GM12891 (cell line): ENCODE data around the gene CPA1.
A peak's percentile ranks its signal among the peaks of the same experiment; 100 is the strongest.

Source experiments
- DNase-seq: peaks from one replicate; pipeline ENCODE4 v3.0.0; 2011; ENCODE audit warnings: low spot score; ENCODE audit not compliant: insufficient read length
- FAIRE-seq: peaks from 2 replicates; lab custom pipeline; 2011; peaks lifted over from hg19 to GRCh38; lab: Jason Lieb, UNC
- PAX5 ChIP-seq: IDR thresholded peaks from 2 replicates; pipeline ENCODE4 v1.6.1; 2011; ENCODE audit warnings: low read length, moderate library complexity, mild to moderate bottlenecking; ENCODE audit not compliant: insufficient read depth, severe bottlenecking
- POLR2A ChIP-seq: IDR thresholded peaks from 2 replicates; pipeline ENCODE4 v1.6.1; 2011; ENCODE audit warnings: low read depth, low read length, control low read depth
- POLR2AphosphoS5 ChIP-seq: IDR thresholded peaks from 2 replicates; pipeline ENCODE4 v1.6.1; 2011; ENCODE audit warnings: low read depth, low read length, control low read depth
- POU2F2 ChIP-seq: IDR thresholded peaks from 2 replicates; pipeline ENCODE4 v1.6.1; 2011; ENCODE audit warnings: low read depth, mild to moderate bottlenecking, control low read depth, low read length, moderate library complexity
- SPI1 ChIP-seq: IDR thresholded peaks from 2 replicates; pipeline ENCODE4 v1.6.1; 2011; ENCODE audit warnings: low read depth, low read length, control low read depth
- TAF1 ChIP-seq: IDR thresholded peaks from 2 replicates; pipeline ENCODE4 v1.6.1; 2011; ENCODE audit warnings: low read depth, low read length, control low read depth

CPA1 gene

DNA sequence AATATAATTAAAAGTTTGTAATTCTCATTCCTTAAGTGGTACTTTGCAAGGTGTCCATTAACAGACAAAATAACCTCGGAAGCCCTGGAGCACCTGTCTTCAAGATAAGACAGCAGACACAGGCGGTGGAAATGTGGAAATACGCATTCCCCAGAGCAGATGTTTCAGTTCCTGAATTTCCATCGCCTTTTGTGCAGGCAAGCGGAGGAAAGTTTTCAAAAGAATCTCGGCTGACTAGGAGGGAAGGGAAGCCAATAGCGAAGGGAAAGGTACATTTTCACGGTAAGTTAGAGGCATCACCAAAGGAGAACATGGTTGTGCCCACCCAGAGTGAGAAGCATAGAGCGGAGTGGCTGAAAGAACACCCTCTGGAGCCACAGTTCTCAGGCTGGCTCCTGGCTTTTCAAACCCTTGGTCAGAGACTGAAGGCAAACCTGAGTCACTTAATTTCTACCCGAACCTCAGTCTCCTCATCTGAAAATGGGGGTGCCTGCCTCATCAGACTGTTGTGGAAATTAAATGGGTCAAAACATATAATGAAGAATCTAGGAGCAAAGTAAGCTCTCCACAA lies 13.6 kb downstream of the CPA1 start:
- peak; percentile 71 for FAIRE-seq
- TF ChIP-seq TAF1 (no peak), POU2F2 (no peak), SPI1 (peak; percentile 80), POLR2A (no peak)
- no peak for DNase-seq

DNA sequence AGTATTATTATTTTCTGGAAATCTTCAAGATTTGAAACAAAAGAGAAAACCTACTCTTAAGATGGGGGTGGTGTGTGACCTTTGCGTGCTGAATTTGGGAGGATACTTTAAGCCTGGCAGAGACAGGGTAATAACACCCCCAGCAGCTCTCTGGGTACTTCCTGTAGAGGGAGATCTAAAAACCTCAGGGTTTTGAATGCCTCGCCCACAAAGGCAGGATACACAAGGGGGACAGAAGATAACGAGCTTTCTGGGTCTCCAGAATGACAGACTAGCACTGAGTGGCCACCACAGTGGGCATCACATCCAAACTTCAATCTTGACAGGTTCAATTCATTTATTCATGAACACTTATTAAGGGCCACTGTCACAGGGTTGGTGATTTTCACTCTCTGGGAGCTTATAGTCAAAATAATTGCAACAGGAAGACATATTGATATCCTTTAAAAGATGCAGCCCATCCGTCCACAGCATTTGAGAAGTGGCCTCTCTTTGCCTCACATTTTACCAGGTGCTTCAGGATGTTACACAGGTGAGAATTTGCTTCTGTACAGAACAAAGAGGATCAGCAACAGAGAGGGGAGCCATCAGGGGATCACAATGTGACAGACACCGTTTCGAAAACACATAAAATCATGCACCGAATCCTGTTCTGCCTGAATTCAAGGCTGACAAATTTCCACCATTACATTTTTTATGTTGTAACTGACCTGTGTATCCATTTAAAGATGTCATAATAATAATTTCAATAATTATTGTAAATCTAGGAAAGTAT lies 14.3 kb downstream of the CPA1 start:
- DNase-seq (no peak), FAIRE-seq (peak; percentile 65)
- TF ChIP-seq POU2F2 (no peak), TAF1 (no peak), PAX5 (no peak), SPI1 (no peak), POLR2A (no peak), POLR2AphosphoS5 (no peak)

DNA sequence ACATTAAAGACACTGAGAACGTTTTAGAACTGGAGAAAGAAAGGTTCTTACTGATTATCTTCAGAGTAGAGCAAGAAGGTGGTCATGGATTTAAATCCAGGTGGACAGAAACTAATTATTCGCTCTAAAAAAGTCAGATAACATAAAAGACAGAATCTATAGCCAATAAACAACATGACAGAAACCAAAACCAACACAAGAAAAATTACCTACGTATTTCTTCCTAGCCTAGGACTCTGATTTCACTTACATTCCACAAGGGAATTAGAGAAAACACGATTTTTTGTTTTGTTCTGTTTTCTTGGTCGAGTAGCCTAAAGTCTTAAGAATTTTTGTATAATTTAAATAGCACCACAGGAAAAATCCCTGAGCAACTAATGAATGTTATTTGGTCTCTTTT lies 15.1 kb downstream of the CPA1 start:
- TF ChIP-seq SPI1 (no peak), PAX5 (no peak), POU2F2 (no peak), POLR2AphosphoS5 (no peak), TAF1 (no peak), POLR2A (no peak)
- no peak for DNase-seq
- FAIRE-seq, result no peak

DNA sequence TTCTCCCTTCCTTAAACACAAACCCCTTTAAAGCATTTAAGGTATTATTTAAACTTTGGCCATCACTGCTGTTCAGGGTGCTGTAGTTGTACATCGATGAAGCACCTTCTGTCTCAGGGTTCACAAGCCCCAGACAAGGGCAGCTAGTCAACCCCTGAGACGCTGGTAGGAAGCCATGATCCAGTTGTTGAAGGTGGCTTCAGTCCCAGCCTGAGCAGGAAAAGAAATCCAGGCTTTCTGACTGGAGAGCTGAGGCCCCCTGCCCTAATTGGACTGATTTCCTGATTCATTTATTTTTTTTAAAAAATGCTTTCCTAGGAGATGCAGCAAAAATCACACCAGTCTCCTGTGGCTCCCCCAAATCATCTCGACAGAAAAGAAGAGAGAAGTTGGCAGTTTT lies 15.8 kb downstream of the CPA1 start:
- no peak for TF ChIP-seq SPI1
- no peak for TF ChIP-seq POLR2AphosphoS5
- TF ChIP-seq POU2F2, result no peak
- FAIRE-seq (no peak), DNase-seq (no peak)

DNA sequence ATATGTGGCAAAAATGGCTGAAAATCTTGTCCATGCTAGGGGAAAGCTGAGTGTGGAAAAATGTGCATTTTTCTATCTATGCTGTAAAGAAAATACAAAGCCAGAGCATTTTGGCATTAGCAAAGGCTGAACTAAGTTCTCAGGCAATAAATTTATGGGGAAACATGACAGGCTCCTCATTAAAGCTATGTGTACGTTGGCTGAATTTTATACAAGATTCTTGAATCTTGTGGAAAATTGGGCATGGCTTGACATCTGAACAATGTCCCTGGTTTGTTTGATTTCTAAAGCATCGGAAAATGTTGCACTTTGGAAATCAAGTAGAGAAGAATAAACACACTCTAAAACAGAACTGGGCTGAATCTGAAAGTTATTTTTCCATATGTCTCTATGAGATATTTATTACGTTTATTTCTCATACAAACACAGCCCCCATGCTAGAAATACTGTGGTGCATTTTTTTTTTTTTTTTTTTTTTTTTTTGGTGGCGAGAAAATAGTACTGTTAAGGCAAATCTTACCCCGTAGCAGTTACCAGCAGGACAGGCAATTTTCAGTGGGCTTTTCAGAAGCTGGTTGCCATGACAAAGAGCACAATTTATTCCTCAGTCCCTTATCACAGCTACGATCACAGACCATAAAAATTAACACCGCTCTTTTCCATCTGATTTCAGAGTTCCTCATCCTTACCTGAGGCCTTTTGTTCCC lies 16.9 kb downstream of the CPA1 start:
- DNase-seq (no peak), FAIRE-seq (no peak)
- no peak for TF ChIP-seq POU2F2
- TF ChIP-seq SPI1, result no peak
- no peak for TF ChIP-seq POLR2A
- no peak for TF ChIP-seq PAX5
- no peak for TF ChIP-seq POLR2AphosphoS5
- TF ChIP-seq TAF1, result no peak

DNA sequence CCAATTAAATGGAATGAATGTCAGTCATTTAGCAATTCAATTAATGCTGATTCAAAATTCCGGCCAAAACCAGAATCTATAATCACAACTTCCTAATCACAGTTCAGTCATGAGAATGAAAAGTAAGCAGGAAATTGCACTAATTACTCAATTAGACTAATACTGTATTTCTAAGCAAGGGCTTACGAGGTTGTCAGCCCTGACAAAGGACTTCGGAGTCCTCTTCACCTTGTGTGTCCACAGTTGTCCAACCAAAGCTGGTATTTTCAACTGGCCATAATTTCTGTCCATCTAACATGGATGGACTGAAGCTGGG lies 17.4 kb downstream of the CPA1 start:
- FAIRE-seq (no peak), DNase-seq (no peak)
- TF ChIP-seq POLR2A (no peak), POU2F2 (no peak), TAF1 (no peak), POLR2AphosphoS5 (no peak), SPI1 (no peak), PAX5 (no peak)

DNA sequence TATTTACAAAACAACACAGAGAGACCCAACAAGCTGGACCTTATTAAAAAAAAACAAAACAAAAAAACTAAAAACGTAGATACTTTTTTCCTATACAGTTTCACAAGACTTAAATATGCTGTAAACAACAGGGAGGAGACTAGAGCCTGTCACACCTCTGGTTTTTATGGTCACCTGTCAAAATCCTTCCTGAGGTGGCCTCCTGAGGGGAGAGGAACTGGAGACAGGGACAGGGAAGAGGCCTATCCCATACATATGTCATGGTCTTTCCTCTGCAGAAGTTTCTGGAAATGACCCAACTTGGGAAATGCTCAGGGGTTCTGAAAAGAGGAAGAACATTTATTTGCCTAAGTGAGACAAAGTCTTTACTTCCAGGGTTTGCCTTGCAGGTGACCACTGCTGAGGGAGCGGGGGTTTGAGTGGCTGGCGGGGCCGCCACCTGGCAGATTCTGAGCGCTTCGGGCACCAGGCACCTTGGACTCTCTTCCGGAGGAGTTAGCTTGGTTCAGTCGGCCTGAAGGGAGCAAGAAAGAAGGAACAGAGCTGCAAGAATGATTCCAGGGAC lies 18.3 kb downstream of the CPA1 start:
- FAIRE-seq, result no peak
- TF ChIP-seq SPI1, result no peak
- no peak for TF ChIP-seq TAF1
- TF ChIP-seq POU2F2, result no peak
- TF ChIP-seq POLR2AphosphoS5, result no peak
- TF ChIP-seq POLR2A, result no peak
- TF ChIP-seq PAX5, result no peak
- no peak for DNase-seq

DNA sequence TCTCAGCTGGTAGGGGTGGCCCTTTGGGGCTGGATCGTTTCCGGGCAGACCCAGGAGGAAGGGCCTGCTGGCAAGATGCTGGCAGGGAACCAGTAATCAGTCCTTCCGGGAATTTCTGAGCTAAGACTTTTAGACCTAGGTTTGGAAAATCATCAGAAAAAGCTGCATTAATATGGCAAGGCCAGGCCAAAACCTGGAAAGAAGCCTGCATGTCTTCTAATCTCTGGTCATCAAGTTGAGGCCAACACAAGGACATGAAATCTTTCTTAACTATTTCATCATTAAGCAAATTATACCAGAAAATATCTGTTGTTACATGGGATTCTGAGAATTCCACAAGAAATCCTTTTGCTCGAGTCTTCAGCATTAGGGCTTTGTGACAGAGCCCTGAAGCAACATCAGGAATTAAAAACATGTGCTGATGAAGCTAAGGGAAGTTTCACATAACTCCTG lies 19.9 kb downstream of the CPA1 start:
- FAIRE-seq (no peak), DNase-seq (no peak)
- TF ChIP-seq TAF1 (no peak), SPI1 (no peak), POLR2AphosphoS5 (no peak), POLR2A (no peak), PAX5 (no peak), POU2F2 (no peak)

DNA sequence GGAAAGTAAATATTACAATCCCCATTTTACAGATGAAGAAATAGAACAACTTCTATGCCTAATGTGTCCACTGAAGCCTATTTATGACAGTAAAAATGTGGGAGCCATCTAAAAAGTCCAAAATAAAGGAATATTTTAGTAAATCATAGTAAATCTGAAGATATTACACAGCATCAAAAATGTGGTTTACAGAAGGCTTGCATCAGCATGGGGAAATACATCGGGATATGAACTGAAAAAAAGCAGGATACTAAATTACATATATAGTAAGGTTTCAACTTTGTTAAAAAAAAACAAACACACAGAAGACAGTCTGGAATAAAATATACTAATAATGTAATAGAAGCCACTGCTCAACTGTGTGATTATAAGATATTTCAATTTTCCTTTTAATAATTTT lies 20.8 kb downstream of the CPA1 start:
- TF ChIP-seq POU2F2 (no peak), POLR2A (no peak), SPI1 (no peak), TAF1 (no peak), PAX5 (no peak), POLR2AphosphoS5 (no peak)
- no peak for FAIRE-seq
- no peak for DNase-seq

DNA sequence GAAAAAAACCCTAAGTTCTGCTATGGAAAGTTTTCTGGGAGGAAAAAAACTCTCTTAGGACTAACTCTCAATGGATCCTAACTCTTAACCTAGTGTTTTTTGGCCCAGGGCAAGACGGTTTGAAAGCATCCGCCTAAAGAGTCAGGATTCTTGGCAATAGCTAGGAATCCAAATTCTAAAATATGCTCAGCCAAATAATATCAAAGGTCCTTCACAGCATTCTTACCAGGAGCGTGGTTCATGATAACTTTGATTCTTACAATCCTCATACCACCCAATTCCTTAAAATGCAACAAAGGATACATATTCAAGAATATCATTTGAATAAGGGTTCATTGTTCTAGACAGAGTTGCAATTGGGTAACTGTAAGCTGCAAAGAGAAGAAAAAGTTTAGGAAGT lies 21.3 kb downstream of the CPA1 start:
- no peak for FAIRE-seq
- no peak for TF ChIP-seq PAX5
- no peak for TF ChIP-seq POLR2AphosphoS5
- TF ChIP-seq TAF1, result no peak
- TF ChIP-seq SPI1, result no peak
- no peak for TF ChIP-seq POU2F2
- TF ChIP-seq POLR2A, result no peak
- DNase-seq, result no peak
